KMS-11 (cell line): Measurements from ENCODE around the gene ZBTB11.

Source experiments
- H2AFZ ChIP-seq: fragments of 200-600 bp; sonication (generic); 2 replicates; pipeline ENCODE4 v1.6.1; 2016; ENCODE audit warnings: antibody characterized with exemption, mixed run types, low read depth
- H3K27ac ChIP-seq: fragments of 200-600 bp; sonication (generic); 2 replicates; pipeline ENCODE4 v1.6.1; 2016; ENCODE audit warnings: mild to moderate bottlenecking, mixed run types
- H3K27me3 ChIP-seq: fragments of 200-600 bp; sonication (generic); 2 replicates; pipeline ENCODE4 v1.6.1; 2017; ENCODE audit warnings: mild to moderate bottlenecking, low read depth, mixed run types, moderate library complexity; ENCODE audit not compliant: insufficient read depth
- H3K36me3 ChIP-seq: fragments of 200-600 bp; sonication (generic); 2 replicates; pipeline ENCODE4 v1.6.1; 2017; ENCODE audit warnings: mild to moderate bottlenecking, mixed run types; ENCODE audit not compliant: insufficient read depth
- H3K4me1 ChIP-seq: fragments of 200-600 bp; sonication (generic); 2 replicates; pipeline ENCODE4 v1.6.1; 2016; ENCODE audit warnings: mild to moderate bottlenecking, low read depth, mixed run types; ENCODE audit not compliant: poor library complexity, severe bottlenecking
- H3K4me2 ChIP-seq: fragments of 200-600 bp; sonication (generic); 2 replicates; pipeline ENCODE4 v1.7.0; 2016; ENCODE audit warnings: mild to moderate bottlenecking, mixed run types
- H3K4me3 ChIP-seq: fragments of 200-600 bp; sonication (generic); IDR thresholded peaks from 2 replicates; pipeline ENCODE4 v1.6.1; 2017; ENCODE audit warnings: low read depth, low read length, mixed read lengths; ENCODE audit not compliant: insufficient read depth
- H3K79me2 ChIP-seq: fragments of 200-600 bp; sonication (generic); 2 replicates; pipeline ENCODE4 v1.6.1; 2016; ENCODE audit warnings: low read depth, mixed run types; ENCODE audit not compliant: insufficient read depth
- H3K9ac ChIP-seq: fragments of 200-600 bp; sonication (generic); 2 replicates; pipeline ENCODE4 v1.6.1; 2016; ENCODE audit warnings: mild to moderate bottlenecking, mixed run types
- H4K20me1 ChIP-seq: fragments of 200-600 bp; sonication (generic); 2 replicates; pipeline ENCODE4 v1.6.1; 2016; ENCODE audit warnings: mild to moderate bottlenecking, mixed run types; ENCODE audit not compliant: insufficient read depth
- TF ChIP-seq, protein P1 (sequence below): fragments of 200-600 bp; sonication (generic); conservative IDR thresholded peaks from 2 replicates; pipeline ENCODE4 v1.6.1; 2017; ENCODE audit warnings: low read depth, mild to moderate bottlenecking, antibody characterized with exemption, low read length, moderate library complexity, mixed read lengths

The ZBTB11 gene

DNA sequence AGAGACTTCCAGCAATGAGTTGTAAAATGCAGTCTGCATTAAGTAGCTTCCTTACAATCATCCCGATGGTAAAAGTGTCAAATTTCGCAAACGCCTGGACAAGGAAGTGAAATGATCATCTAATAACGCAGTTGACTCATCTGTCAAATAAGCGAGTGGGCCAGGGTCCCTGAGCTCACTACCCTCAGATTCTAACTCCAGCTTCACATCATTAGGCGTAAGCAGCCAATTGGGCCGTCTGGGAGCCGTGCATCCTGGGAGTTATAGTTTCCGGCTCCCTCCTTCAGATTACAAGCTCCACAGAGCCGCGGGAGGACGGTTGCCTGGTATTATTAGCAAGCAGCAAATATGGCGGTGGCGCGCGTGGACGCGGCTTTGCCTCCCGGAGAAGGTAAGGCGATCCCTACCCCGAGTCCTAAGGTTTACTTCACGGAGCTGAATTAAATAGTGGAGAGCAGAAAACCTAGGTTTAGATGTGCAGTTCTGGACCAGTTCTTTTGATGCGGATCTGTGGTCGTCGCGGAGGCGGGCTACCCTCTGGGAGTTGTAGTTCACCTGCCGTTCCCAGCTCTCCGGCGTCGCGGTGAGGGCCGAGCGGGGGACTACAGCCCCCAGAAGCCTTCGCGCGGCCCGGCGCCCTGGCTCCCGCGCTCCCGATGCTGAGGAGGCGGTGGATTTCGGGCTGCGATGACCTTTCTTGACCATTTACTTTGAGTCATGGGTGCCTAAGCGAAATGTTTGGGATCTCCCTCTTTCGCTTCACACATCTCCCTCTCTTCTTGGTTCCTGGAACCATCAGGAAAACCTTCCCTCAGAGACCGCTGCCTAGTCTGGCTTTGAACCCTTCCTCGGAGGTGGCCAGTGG lies 47.6 kb upstream of the ZBTB11 start, which contains the start of gene CEP97:
CEP97 (plus strand) TSS at position 286 of the 865 bp plus-strand sequence; CDS start at position 349, 63 bp downstream.
- peak within 1 kb of the TSS; percentile 54; the same call in 1 of the 2 replicates for H3K9ac ChIP-seq
- H3K4me3 ChIP-seq, result peak within 1 kb of the TSS; percentile 82
- H3K4me1 ChIP-seq, result peaks cover 29% of the 10 kb centered on the region
- peaks cover 4% of the 10 kb centered on the region; the same call in 1 of the 2 replicates for H3K36me3 ChIP-seq
- peak within 1 kb of the TSS; percentile 65 for H3K4me2 ChIP-seq
- peaks cover 15% of the 10 kb centered on the region; the same call in 1 of the 2 replicates for H3K79me2 ChIP-seq
- H2AFZ ChIP-seq, result peak within 1 kb of the TSS; percentile 91
- H3K27ac ChIP-seq, result peak within 1 kb of the TSS; percentile 23; the same call in 1 of the 2 replicates
- no peaks in the 10 kb centered on the region for H3K27me3 ChIP-seq
- H4K20me1 ChIP-seq, result no peaks in the 10 kb centered on the region
- TF ChIP-seq, protein P1, sequence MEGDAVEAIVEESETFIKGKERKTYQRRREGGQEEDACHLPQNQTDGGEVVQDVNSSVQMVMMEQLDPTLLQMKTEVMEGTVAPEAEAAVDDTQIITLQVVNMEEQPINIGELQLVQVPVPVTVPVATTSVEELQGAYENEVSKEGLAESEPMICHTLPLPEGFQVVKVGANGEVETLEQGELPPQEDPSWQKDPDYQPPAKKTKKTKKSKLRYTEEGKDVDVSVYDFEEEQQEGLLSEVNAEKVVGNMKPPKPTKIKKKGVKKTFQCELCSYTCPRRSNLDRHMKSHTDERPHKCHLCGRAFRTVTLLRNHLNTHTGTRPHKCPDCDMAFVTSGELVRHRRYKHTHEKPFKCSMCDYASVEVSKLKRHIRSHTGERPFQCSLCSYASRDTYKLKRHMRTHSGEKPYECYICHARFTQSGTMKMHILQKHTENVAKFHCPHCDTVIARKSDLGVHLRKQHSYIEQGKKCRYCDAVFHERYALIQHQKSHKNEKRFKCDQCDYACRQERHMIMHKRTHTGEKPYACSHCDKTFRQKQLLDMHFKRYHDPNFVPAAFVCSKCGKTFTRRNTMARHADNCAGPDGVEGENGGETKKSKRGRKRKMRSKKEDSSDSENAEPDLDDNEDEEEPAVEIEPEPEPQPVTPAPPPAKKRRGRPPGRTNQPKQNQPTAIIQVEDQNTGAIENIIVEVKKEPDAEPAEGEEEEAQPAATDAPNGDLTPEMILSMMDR, result no peak

DNA sequence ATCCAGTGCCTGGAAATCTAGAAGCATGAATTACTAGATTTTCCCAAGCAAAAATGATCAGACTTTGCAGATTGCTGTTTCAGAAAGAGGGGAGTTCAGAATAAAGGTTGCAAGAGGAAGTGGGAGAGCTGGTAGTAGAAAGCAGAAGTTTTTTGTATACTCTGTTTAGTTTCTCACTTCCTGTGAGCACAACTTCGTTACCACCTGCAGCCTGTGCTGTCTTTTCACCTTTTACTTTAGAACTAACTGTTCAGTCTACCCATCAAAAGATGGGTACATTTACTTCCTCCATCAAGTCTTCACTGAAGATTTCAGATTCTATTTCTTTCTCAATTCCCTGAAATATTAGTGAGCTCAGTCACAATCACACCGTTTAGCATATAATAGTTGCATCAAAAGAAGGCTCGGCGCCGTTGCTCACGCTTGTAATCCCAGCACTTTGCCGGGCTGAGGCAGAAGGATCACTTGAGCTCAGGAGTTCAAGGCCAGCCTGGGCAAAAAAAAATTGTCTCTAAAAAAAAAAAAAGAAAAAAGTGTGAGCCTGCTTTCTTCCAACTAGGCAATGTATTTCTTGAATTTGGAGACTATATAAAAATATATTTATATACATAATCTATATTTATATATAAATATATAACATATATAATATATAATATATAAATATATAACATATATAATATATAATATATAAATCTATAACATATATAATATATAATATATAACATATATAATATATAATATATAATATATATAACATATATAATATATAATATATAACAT lies 45.7 kb upstream of the ZBTB11 start:
- H3K4me2 ChIP-seq, result peak overlapping the region; percentile 61

DNA sequence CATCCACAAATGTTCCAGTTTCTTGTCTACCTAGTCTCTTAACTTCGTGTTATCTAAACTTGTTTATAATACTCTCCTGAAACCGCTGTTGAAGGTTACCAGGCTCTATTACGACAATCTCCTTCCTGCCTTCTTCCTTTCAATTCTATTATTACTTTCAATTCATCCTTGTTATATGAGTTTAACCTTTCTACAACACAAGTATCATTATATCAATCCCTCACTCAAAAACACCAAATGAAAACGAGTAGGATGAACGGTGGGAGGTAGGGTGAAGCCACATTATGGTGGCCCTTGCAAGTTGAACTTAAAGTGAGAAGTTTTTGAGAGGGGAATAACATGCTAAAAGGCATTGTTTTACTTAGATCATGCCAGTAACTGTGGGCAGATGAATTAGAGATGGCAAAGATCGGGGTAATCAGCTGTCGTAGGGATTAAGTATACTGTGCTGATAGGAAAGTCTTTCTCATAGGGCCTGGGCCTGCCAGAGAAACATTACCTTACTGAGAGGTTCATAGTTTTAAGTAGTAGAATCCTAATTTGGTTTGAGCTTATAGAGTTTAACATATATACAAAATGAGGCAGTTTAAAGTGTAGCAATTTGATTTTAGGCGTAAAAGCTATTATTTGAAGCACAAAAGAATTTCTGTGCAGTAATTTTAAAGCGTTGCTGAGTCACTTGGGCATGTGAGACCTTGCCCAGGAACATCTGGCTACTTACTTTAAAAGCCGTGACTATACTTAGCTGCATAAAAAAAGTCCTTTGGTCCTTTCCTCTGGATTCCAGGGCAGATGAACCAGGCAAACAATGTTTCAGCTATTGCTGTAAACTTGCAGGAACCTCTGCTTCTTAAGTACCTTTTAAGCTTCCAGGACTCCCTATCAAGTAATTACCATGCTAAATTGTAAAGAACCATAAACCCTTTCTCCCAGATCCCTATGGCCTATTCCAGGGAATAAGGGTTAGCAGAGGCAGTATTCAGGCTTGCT lies 44.2 kb upstream of the ZBTB11 start:
- H2AFZ ChIP-seq, result no peak overlapping the region
- TF ChIP-seq, protein P1, result no peak
- H3K9ac ChIP-seq, result no peak overlapping the region
- no peak overlapping the region for H3K4me2 ChIP-seq
- H3K4me3 ChIP-seq, result no peak overlapping the region
- peaks cover 18% of the 10 kb centered on the region for H3K4me1 ChIP-seq
- H3K36me3 ChIP-seq, result no peaks in the 10 kb centered on the region
- peaks cover 10% of the 10 kb centered on the region; the same call in 1 of the 2 replicates for H3K79me2 ChIP-seq
- no peak overlapping the region for H3K27ac ChIP-seq
- no peaks in the 10 kb centered on the region for H3K27me3 ChIP-seq
- no peaks in the 10 kb centered on the region for H4K20me1 ChIP-seq

More for the DNA sequence above, 45.7 kb upstream of the ZBTB11 start:
- H3K27ac ChIP-seq, result no peak overlapping the region
- H3K4me3 ChIP-seq, result no peak overlapping the region
- no peaks in the 10 kb centered on the region for H4K20me1 ChIP-seq
- H2AFZ ChIP-seq, result peak overlapping the region; percentile 34; the same call in 1 of the 2 replicates
- no peak overlapping the region for H3K9ac ChIP-seq
- H3K27me3 ChIP-seq, result no peaks in the 10 kb centered on the region
- H3K36me3 ChIP-seq, result no peaks in the 10 kb centered on the region
- H3K4me1 ChIP-seq, result peaks cover 29% of the 10 kb centered on the region
- TF ChIP-seq, protein P1, result no peak
- H3K79me2 ChIP-seq, result peaks cover 15% of the 10 kb centered on the region; the same call in 1 of the 2 replicates
